HepG2 (cell line): Measurements from ENCODE around the gene TH. TPM values are rescaled to one million over a fixed set of nuclear protein-coding genes. Genes with fewer than 3 reads are reported as not detected.

ENCODE experiments used
- FOXO1 ChIP-seq: sonication (generic); formaldehyde crosslinking; IDR thresholded peaks from 2 replicates; pipeline ENCODE4 v1.4.0; 2020; ENCODE audit warnings: missing genetic modification reagents
- ISX ChIP-seq: sonication (generic); formaldehyde crosslinking; conservative IDR thresholded peaks from 2 replicates; pipeline ENCODE4 v1.5.0; 2020; ENCODE audit warnings: missing genetic modification reagents
- KLF13 ChIP-seq: sonication (generic); formaldehyde crosslinking; IDR thresholded peaks from 2 replicates; pipeline ENCODE4 v1.4.0; 2020; ENCODE audit warnings: mild to moderate bottlenecking, missing genetic modification reagents
- PAF1 ChIP-seq: IDR thresholded peaks from 2 replicates; pipeline ENCODE4 v1.6.1; 2016; ENCODE audit warnings: missing genetic modification reagents, missing compliant biosample characterization
- PTBP1 ChIP-seq: fragments of 200-400 bp; formaldehyde crosslinking; IDR thresholded peaks from 2 replicates; pipeline ENCODE4 v1.6.1; 2018; ENCODE audit warnings: low read length, low read depth; ENCODE audit not compliant: poor library complexity, severe bottlenecking
- RFX5 ChIP-seq: IDR thresholded peaks from 2 replicates; pipeline ENCODE4 v1.6.1; 2011; ENCODE audit warnings: low read depth, low read length, improper control_type of control experiment
- RORA ChIP-seq: sonication (generic); formaldehyde crosslinking; IDR thresholded peaks from 2 replicates; pipeline ENCODE4 v1.5.0; 2020; ENCODE audit warnings: mild to moderate bottlenecking, missing genetic modification reagents, moderate library complexity
- SRSF4 ChIP-seq: fragments of 200-400 bp; formaldehyde crosslinking; IDR thresholded peaks from one replicate; pipeline ENCODE4 v1.6.1; 2018; ENCODE audit warnings: mild to moderate bottlenecking, low read depth, low read length, moderate library complexity; ENCODE audit not compliant: poor library complexity, severe bottlenecking
- ZBTB21 ChIP-seq: sonication (generic); formaldehyde crosslinking; IDR thresholded peaks from 2 replicates; pipeline ENCODE4 v1.4.0; 2020; ENCODE audit warnings: missing genetic modification reagents
- ZNF431 ChIP-seq: sonication (generic); formaldehyde crosslinking; IDR thresholded peaks from 2 replicates; pipeline ENCODE4 v1.9.0; 2022; ENCODE audit warnings: missing genetic modification reagents, low read depth, mild to moderate bottlenecking, borderline replicate concordance
- ZNF670 ChIP-seq: sonication (generic); formaldehyde crosslinking; IDR thresholded peaks from 2 replicates; pipeline ENCODE4 v1.8.0; 2022; ENCODE audit warnings: mild to moderate bottlenecking, missing genetic modification reagents, borderline replicate concordance
- polyA plus RNA-seq, 8 experiments: library from polyadenylated mRNA; depleted of rRNA in 3 of 8; stranded (reverse) in 7 of 8; unstranded in 1 of 8; fragments of >200 nt; fragmentation: Illumina TruSeq in 4 of 8; extraction: Trizol in 4 of 8; gene quantifications; 2 replicates each; pipeline versions ENCODE4 v1.2.1 to v1.2.3, GENCODE V29; 2011 to 2016; ENCODE audit warnings: low read depth in 4 of 8, missing spikeins in 1 of 8, mixed read lengths in 1 of 8; ENCODE audit not compliant: insufficient read depth in 1 of 8
- total RNA-seq, 5 experiments: library from RNA; depleted of rRNA; stranded (reverse); fragments of >200 nt; fragmentation: Illumina TruSeq; extraction: Trizol; gene quantifications; 2 replicates each; pipeline ENCODE4 v1.2.3, GENCODE V29; 2016; ENCODE audit warnings: low read depth in 1 of 5
- TF ChIP-seq, protein P1 (sequence below): sonication (generic); formaldehyde crosslinking; IDR thresholded peaks from 2 replicates; pipeline ENCODE4 v1.4.0; 2020; ENCODE audit warnings: missing genetic modification reagents
- TF ChIP-seq, protein P2 (sequence below): sonication (generic); formaldehyde crosslinking; IDR thresholded peaks from 2 replicates; pipeline ENCODE4 v1.4.0; 2020; ENCODE audit warnings: mild to moderate bottlenecking, missing genetic modification reagents
- TF ChIP-seq, protein P3 (sequence below): sonication (generic); formaldehyde crosslinking; IDR thresholded peaks from 2 replicates; pipeline ENCODE4 v1.5.0; 2020; ENCODE audit warnings: mild to moderate bottlenecking, missing genetic modification reagents
- TF ChIP-seq, protein P4 (sequence below): sonication (generic); formaldehyde crosslinking; IDR thresholded peaks from 2 replicates; pipeline ENCODE4 v1.5.0; 2020; ENCODE audit warnings: missing genetic modification reagents
- TF ChIP-seq, protein P5 (sequence below): sonication (generic); formaldehyde crosslinking; IDR thresholded peaks from 2 replicates; pipeline ENCODE4 v1.4.0; 2020; ENCODE audit warnings: missing genetic modification reagents
- TF ChIP-seq, protein P6 (sequence below): sonication (generic); formaldehyde crosslinking; IDR thresholded peaks from 2 replicates; pipeline ENCODE4 v1.5.1; 2020; ENCODE audit warnings: missing genetic modification reagents, mild to moderate bottlenecking, borderline replicate concordance

TH gene
- total and polyA plus RNA-seq, 2 of the 13 experiments (the other 11 are each of a cell fraction or from before 2014, with no cell fraction given): 0.36 TPM; not detected in 1

DNA sequence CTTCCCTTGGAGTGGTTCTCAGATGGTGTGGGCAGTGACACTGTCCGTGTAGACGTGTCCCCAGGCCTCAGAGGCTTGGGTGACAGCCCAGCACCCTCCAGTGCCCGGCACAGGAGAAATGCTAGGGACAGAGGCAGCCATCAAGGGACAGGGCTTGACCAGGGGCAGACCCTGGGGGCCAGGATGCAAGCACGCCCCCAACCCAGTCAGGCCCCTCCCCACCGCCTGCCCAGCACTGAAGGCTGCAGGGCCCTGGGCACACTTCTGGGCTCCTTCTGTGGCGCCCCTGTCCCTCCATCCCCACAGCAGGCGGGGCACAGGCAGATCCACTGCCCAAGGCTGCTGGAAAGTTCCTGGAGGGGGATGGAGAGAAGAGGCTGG, 43.5 kb downstream of the TH start (continued):
- TF ChIP-seq, protein P1, sequence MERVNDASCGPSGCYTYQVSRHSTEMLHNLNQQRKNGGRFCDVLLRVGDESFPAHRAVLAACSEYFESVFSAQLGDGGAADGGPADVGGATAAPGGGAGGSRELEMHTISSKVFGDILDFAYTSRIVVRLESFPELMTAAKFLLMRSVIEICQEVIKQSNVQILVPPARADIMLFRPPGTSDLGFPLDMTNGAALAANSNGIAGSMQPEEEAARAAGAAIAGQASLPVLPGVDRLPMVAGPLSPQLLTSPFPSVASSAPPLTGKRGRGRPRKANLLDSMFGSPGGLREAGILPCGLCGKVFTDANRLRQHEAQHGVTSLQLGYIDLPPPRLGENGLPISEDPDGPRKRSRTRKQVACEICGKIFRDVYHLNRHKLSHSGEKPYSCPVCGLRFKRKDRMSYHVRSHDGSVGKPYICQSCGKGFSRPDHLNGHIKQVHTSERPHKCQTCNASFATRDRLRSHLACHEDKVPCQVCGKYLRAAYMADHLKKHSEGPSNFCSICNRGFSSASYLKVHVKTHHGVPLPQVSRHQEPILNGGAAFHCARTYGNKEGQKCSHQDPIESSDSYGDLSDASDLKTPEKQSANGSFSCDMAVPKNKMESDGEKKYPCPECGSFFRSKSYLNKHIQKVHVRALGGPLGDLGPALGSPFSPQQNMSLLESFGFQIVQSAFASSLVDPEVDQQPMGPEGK (CRISPR knock-in tag): peak; percentile 51
- TF ChIP-seq PTBP1 (no peak), ZNF431 (peak; percentile 15; the same call in 1 of the 2 replicates), SRSF4 (no peak), KLF13 (CRISPR knock-in tag) (no peak), ZBTB21 (no peak), RFX5 (no peak), RORA (no peak), ZNF670 (CRISPR knock-in tag) (no peak), FOXO1 (CRISPR knock-in tag) (no peak), PAF1 (CRISPR knock-in tag) (no peak; the same call in 1 of the 2 replicates), ISX (no peak)
- TF ChIP-seq, protein P2, sequence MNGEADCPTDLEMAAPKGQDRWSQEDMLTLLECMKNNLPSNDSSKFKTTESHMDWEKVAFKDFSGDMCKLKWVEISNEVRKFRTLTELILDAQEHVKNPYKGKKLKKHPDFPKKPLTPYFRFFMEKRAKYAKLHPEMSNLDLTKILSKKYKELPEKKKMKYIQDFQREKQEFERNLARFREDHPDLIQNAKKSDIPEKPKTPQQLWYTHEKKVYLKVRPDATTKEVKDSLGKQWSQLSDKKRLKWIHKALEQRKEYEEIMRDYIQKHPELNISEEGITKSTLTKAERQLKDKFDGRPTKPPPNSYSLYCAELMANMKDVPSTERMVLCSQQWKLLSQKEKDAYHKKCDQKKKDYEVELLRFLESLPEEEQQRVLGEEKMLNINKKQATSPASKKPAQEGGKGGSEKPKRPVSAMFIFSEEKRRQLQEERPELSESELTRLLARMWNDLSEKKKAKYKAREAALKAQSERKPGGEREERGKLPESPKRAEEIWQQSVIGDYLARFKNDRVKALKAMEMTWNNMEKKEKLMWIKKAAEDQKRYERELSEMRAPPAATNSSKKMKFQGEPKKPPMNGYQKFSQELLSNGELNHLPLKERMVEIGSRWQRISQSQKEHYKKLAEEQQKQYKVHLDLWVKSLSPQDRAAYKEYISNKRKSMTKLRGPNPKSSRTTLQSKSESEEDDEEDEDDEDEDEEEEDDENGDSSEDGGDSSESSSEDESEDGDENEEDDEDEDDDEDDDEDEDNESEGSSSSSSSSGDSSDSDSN (CRISPR knock-in tag): no peak; the same call in 1 of the 2 replicates
- TF ChIP-seq, protein P3, sequence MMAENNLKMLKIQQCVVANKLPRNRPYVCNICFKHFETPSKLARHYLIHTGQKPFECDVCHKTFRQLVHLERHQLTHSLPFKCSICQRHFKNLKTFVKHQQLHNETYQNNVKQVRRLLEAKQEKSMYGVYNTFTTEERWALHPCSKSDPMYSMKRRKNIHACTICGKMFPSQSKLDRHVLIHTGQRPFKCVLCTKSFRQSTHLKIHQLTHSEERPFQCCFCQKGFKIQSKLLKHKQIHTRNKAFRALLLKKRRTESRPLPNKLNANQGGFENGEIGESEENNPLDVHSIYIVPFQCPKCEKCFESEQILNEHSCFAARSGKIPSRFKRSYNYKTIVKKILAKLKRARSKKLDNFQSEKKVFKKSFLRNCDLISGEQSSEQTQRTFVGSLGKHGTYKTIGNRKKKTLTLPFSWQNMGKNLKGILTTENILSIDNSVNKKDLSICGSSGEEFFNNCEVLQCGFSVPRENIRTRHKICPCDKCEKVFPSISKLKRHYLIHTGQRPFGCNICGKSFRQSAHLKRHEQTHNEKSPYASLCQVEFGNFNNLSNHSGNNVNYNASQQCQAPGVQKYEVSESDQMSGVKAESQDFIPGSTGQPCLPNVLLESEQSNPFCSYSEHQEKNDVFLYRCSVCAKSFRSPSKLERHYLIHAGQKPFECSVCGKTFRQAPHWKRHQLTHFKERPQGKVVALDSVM (CRISPR knock-in tag): no peak
- TF ChIP-seq, protein P4, sequence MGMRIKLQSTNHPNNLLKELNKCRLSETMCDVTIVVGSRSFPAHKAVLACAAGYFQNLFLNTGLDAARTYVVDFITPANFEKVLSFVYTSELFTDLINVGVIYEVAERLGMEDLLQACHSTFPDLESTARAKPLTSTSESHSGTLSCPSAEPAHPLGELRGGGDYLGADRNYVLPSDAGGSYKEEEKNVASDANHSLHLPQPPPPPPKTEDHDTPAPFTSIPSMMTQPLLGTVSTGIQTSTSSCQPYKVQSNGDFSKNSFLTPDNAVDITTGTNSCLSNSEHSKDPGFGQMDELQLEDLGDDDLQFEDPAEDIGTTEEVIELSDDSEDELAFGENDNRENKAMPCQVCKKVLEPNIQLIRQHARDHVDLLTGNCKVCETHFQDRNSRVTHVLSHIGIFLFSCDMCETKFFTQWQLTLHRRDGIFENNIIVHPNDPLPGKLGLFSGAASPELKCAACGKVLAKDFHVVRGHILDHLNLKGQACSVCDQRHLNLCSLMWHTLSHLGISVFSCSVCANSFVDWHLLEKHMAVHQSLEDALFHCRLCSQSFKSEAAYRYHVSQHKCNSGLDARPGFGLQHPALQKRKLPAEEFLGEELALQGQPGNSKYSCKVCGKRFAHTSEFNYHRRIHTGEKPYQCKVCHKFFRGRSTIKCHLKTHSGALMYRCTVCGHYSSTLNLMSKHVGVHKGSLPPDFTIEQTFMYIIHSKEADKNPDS (CRISPR knock-in tag): no peak
- TF ChIP-seq, protein P5, sequence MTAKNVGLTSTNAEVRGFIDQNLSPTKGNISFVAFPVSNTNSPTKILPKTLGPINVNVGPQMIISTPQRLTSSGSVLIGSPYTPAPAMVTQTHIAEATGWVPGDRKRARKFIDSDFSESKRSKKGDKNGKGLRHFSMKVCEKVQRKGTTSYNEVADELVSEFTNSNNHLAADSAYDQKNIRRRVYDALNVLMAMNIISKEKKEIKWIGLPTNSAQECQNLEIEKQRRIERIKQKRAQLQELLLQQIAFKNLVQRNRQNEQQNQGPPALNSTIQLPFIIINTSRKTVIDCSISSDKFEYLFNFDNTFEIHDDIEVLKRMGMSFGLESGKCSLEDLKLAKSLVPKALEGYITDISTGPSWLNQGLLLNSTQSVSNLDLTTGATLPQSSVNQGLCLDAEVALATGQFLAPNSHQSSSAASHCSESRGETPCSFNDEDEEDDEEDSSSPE (CRISPR knock-in tag): no peak
- TF ChIP-seq, protein P6, sequence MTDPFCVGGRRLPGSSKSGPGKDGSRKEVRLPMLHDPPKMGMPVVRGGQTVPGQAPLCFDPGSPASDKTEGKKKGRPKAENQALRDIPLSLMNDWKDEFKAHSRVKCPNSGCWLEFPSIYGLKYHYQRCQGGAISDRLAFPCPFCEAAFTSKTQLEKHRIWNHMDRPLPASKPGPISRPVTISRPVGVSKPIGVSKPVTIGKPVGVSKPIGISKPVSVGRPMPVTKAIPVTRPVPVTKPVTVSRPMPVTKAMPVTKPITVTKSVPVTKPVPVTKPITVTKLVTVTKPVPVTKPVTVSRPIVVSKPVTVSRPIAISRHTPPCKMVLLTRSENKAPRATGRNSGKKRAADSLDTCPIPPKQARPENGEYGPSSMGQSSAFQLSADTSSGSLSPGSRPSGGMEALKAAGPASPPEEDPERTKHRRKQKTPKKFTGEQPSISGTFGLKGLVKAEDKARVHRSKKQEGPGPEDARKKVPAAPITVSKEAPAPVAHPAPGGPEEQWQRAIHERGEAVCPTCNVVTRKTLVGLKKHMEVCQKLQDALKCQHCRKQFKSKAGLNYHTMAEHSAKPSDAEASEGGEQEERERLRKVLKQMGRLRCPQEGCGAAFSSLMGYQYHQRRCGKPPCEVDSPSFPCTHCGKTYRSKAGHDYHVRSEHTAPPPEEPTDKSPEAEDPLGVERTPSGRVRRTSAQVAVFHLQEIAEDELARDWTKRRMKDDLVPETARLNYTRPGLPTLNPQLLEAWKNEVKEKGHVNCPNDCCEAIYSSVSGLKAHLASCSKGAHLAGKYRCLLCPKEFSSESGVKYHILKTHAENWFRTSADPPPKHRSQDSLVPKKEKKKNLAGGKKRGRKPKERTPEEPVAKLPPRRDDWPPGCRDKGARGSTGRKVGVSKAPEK: no peak
